Measurements from ENCODE around the gene LARP4B.

LARP4B gene

DNA sequence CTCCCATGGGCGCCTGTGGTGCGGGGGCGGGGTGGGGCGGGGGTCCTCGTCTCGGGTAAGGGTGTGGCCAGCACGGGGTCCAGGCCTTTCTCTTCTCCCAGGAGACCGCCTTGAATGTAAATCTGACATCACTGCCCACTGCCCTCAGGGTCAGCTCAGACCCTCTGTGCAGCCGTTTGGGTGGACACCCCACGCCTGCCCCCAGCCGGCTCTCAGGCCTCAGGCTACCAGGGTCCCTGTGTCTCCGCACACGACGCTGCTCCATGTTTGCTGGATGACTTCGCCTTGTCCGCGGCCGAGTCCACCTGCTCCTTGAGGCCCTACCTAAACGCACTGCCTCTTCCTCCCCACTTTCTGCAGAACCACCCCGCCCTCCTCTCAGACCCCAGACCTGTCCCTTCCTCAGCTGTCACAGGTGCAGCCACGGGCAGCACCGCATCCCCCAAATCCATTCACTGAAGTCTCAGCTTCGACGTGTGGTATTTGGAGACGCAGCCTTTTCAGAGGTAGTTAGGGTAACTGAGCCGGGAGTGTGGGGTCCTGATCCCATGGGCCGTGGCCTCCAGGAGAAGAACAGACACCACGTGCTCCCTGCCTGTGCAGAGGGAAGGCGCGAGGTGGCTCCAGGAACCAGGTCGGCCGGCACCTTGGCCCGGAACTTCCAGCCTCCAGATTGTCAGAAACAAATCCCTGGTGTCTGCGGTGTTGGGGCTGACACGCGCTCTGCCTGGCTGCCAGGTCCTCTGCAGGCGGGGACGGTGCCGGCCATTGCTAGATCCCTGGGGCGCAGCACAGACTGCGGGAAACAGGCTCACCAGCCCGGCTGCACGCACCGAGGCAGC lies 144.7 kb downstream of the LARP4B start:
- H3K79me2 ChIP-seq (ENCODE audit: low read length) = no peaks in the 10 kb centered on the region
- TF ChIP-seq, protein P1, sequence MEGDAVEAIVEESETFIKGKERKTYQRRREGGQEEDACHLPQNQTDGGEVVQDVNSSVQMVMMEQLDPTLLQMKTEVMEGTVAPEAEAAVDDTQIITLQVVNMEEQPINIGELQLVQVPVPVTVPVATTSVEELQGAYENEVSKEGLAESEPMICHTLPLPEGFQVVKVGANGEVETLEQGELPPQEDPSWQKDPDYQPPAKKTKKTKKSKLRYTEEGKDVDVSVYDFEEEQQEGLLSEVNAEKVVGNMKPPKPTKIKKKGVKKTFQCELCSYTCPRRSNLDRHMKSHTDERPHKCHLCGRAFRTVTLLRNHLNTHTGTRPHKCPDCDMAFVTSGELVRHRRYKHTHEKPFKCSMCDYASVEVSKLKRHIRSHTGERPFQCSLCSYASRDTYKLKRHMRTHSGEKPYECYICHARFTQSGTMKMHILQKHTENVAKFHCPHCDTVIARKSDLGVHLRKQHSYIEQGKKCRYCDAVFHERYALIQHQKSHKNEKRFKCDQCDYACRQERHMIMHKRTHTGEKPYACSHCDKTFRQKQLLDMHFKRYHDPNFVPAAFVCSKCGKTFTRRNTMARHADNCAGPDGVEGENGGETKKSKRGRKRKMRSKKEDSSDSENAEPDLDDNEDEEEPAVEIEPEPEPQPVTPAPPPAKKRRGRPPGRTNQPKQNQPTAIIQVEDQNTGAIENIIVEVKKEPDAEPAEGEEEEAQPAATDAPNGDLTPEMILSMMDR (IDR thresholded peaks at IDR 0.05; ENCODE audit: low read length) = no peak
- TF ChIP-seq EZH2 (optimal IDR thresholded peaks at IDR 0.05; ENCODE audit: low read depth, low read length) (no peak), EZH2phosphoT487 (IDR thresholded peaks at IDR 0.05; ENCODE audit: low read length) (no peak)
- no peak overlapping the region for H3K4me3 ChIP-seq (ENCODE audit: low read length)
- no peak overlapping the region for H3K27ac ChIP-seq (ENCODE audit: low read length)
- H3K36me3 ChIP-seq (replicated peaks; ENCODE audit: insufficient read depth, low read length) = no peaks in the 10 kb centered on the region
- no peaks in the 10 kb centered on the region for H4K20me1 ChIP-seq (ENCODE audit: insufficient read depth, low read length)
- no peaks in the 10 kb centered on the region for H3K9me2 ChIP-seq (replicated peaks; ENCODE audit: insufficient read depth, low read length)
- no peak overlapping the region for H3K4me2 ChIP-seq (ENCODE audit: low read depth, low read length)
- no peak overlapping the region for H2AFZ ChIP-seq (ENCODE audit: low read length)
- no peaks in the 10 kb centered on the region for H3K4me1 ChIP-seq (ENCODE audit: low read length)
- no peaks in the 10 kb centered on the region for H3K9me3 ChIP-seq (replicated peaks; ENCODE audit: insufficient read depth, low read length)
- H3K27me3 ChIP-seq (replicated peaks; ENCODE audit: insufficient read depth, low read length) = peaks cover 10% of the 10 kb centered on the region
- no peak for DNase-seq
- no peaks in the 10 kb centered on the region for H3F3A ChIP-seq (ENCODE audit: insufficient read depth, low read length)
- H3K9ac ChIP-seq (ENCODE audit: low read length) = no peak overlapping the region

- DNase-seq = no peak
- no peaks in the 10 kb centered on the region for H3F3A ChIP-seq (ENCODE audit: insufficient read depth, low read length)
- no peaks in the 10 kb centered on the region for H3K4me1 ChIP-seq (ENCODE audit: low read length)
- no peaks in the 10 kb centered on the region for H3K9me3 ChIP-seq (replicated peaks; ENCODE audit: insufficient read depth, low read length)
- no peaks in the 10 kb centered on the region for H3K9me2 ChIP-seq (replicated peaks; ENCODE audit: insufficient read depth, low read length)
- TF ChIP-seq EZH2phosphoT487 (IDR thresholded peaks at IDR 0.05; ENCODE audit: low read length) = no peak
- H3K4me3 ChIP-seq (ENCODE audit: low read length) = no peak overlapping the region
- H3K9ac ChIP-seq (ENCODE audit: low read length) = no peak overlapping the region
- no peaks in the 10 kb centered on the region for H3K79me2 ChIP-seq (ENCODE audit: low read length)
- no peak overlapping the region for H2AFZ ChIP-seq (ENCODE audit: low read length)
- H3K27me3 ChIP-seq (replicated peaks; ENCODE audit: insufficient read depth, low read length) = peaks cover 10% of the 10 kb centered on the region
- H4K20me1 ChIP-seq (ENCODE audit: insufficient read depth, low read length) = no peaks in the 10 kb centered on the region
- H3K4me2 ChIP-seq (ENCODE audit: low read depth, low read length) = no peak overlapping the region
- no peak overlapping the region for H3K27ac ChIP-seq (ENCODE audit: low read length)
- H3K36me3 ChIP-seq (replicated peaks; ENCODE audit: insufficient read depth, low read length) = no peaks in the 10 kb centered on the region
These were observed 145.7 kb downstream of the LARP4B start for GRCh38 chr10:785861-786214.

GRCh38 chr10:785089-785860 lies 146.2 kb downstream of the LARP4B start:
- H3F3A ChIP-seq (ENCODE audit: insufficient read depth, low read length) = no peaks in the 10 kb centered on the region
- H3K4me2 ChIP-seq (ENCODE audit: low read depth, low read length) = no peak overlapping the region
- peaks cover 10% of the 10 kb centered on the region for H3K27me3 ChIP-seq (replicated peaks; ENCODE audit: insufficient read depth, low read length)
- no peaks in the 10 kb centered on the region for H3K9me3 ChIP-seq (replicated peaks; ENCODE audit: insufficient read depth, low read length)
- H3K4me3 ChIP-seq (ENCODE audit: low read length) = no peak overlapping the region
- no peaks in the 10 kb centered on the region for H3K9me2 ChIP-seq (replicated peaks; ENCODE audit: insufficient read depth, low read length)
- H3K36me3 ChIP-seq (replicated peaks; ENCODE audit: insufficient read depth, low read length) = no peaks in the 10 kb centered on the region
- TF ChIP-seq EZH2phosphoT487 (IDR thresholded peaks at IDR 0.05; ENCODE audit: low read length) (no peak), EZH2 (optimal IDR thresholded peaks at IDR 0.05; ENCODE audit: low read depth, low read length) (no peak)
- TF ChIP-seq, protein P1 (IDR thresholded peaks at IDR 0.05; ENCODE audit: low read length) = no peak
- H3K9ac ChIP-seq (ENCODE audit: low read length) = no peak overlapping the region
- H3K27ac ChIP-seq (ENCODE audit: low read length) = no peak overlapping the region
- no peaks in the 10 kb centered on the region for H4K20me1 ChIP-seq (ENCODE audit: insufficient read depth, low read length)
- H2AFZ ChIP-seq (ENCODE audit: low read length) = no peak overlapping the region
- DNase-seq = no peak
- no peaks in the 10 kb centered on the region for H3K79me2 ChIP-seq (ENCODE audit: low read length)
- no peaks in the 10 kb centered on the region for H3K4me1 ChIP-seq (ENCODE audit: low read length)

All from MM.1S (cell line).